HUES48 (cell line): ENCODE data around the gene ITGAD.
A peak's percentile ranks its signal among the peaks of the same experiment; 100 is the strongest.

Experiments used
- H3K27ac ChIP-seq: one replicate; pipeline ENCODE4 v1.7.0; 2013; ENCODE audit warnings: low read depth, low read length, inconsistent platforms
- H3K27me3 ChIP-seq: 2 replicates; pipeline ENCODE4 v1.6.1; 2013; ENCODE audit warnings: mild to moderate bottlenecking, low read length; ENCODE audit not compliant: control insufficient read depth, insufficient read depth
- H3K36me3 ChIP-seq: 2 replicates; pipeline ENCODE4 v1.6.1; 2013; ENCODE audit warnings: low read length; ENCODE audit not compliant: control insufficient read depth, insufficient read depth
- H3K4me1 ChIP-seq: 2 replicates; pipeline ENCODE4 v1.6.1; 2013; ENCODE audit warnings: mild to moderate bottlenecking, low read length; ENCODE audit not compliant: control insufficient read depth, insufficient read depth
- H3K4me3 ChIP-seq: 2 replicates; pipeline ENCODE4 v1.5.1; 2013; ENCODE audit warnings: mild to moderate bottlenecking, low read depth, low read length
- H3K9ac ChIP-seq: 2 replicates; pipeline ENCODE4 v1.6.1; 2013; ENCODE audit warnings: mild to moderate bottlenecking, low read depth, low read length, moderate library complexity
- H3K9me3 ChIP-seq: 2 replicates; pipeline ENCODE4 v1.6.1; 2013; ENCODE audit warnings: low read length; ENCODE audit not compliant: control insufficient read depth, insufficient read depth

The ITGAD gene

DNA sequence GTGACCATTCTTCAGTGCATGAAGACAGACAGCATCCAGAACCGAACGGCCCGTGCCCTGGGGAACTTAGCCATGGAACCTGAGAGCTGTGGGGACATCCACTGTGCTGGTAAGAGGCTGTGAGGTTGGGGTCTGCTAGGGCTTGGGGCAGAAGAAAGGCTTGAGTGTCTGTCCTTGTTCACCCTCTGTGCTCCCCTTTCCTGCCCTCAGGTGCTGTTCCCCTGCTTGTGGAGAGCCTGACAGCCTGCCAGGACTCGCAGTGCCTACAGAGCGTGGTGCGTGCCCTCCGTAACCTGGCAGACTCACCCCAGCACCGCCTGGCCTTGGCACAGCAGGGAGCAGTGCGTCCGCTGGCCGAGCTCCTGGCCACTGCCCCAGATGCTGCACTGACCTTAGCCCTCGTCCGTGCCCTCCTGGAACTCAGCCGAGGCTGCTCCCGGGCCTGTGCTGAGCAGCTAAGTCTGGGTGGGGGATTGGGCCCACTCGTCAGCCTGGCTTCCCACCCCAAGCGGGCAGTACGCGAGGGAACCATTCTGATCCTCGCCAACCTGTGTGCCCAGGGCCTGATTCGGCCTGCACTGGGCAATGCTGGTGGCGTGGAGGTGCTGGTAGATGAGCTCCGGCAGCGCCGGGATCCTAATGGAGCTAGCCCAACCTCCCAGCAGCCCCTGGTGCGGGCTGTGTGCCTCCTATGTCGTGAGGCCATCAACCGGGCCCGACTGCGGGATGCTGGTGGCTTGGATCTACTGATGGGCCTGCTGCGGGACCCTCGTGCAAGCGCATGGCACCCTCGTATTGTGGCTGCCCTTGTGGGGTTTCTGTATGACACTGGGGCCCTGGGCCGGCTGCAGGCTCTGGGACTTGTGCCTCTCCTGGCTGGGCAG is 69.0 kb downstream of the ITGAD start:
- Histone ChIP-seq H3K9ac (no peak overlapping the region), H3K4me1 (0 out of 2 replicates have a peak, but pooled peaks cover 3% of the 10 kb centered on the region), H3K9me3 (no peaks in the 10 kb centered on the region), H3K27me3 (no peaks in the 10 kb centered on the region), H3K36me3 (peaks cover 24% of the 10 kb centered on the region), H3K27ac (no peak overlapping the region), H3K4me3 (no peak overlapping the region)

DNA sequence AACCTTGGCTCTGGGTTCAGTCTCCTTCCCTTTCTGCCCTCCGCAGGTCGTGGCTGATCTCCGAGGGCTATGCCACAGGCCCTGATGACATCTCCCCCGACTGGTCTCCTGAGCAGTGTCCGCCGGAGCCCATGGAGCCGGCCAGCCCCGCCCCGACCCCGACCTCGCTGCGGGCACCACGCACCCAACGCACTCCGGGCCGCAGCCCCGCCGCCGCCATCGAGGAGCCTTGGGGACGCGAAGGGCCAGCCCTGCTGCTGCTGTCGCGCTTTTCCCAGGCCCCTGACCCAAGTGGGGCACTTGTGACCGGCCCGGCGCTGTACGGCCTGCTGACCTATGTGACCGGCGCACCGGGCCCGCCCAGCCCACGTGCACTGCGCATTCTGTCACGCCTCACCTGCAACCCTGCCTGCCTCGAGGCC is 71.2 kb downstream of the ITGAD start:
- Histone ChIP-seq H3K27ac (no peak overlapping the region), H3K4me3 (no peak overlapping the region), H3K36me3 (peaks cover 25% of the 10 kb centered on the region), H3K9ac (no peak overlapping the region), H3K4me1 (no peaks in the 10 kb centered on the region), H3K9me3 (no peaks in the 10 kb centered on the region), H3K27me3 (no peaks in the 10 kb centered on the region)

DNA sequence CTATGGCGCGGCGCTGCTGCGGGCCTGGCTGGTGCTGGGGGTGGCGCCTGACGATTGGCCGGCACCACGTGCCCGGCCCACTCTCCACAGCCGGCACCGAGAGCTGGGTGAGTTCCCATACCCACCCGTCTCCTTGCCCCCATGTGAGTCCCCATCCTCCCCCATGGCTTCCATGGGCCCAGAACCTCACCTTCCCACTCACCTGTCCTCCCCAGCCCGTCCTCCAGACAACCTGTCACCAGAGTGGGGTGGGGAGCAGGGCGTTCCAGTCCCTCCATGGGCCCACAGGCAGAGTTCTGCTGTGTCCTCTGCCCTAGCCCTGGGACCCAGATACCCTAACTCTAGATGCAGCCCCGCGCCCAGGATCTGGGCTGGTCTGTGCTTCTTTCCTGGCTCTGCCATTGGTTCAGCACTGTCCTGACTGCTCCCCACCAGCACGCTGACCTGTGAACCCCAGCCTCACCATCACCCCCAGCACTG is 71.7 kb downstream of the ITGAD start:
- peaks cover 25% of the 10 kb centered on the region for H3K36me3 ChIP-seq
- no peaks in the 10 kb centered on the region for H3K9me3 ChIP-seq
- no peaks in the 10 kb centered on the region for H3K4me1 ChIP-seq
- no peak overlapping the region for H3K4me3 ChIP-seq
- no peak overlapping the region for H3K27ac ChIP-seq
- no peak overlapping the region for H3K9ac ChIP-seq
- no peaks in the 10 kb centered on the region for H3K27me3 ChIP-seq

DNA sequence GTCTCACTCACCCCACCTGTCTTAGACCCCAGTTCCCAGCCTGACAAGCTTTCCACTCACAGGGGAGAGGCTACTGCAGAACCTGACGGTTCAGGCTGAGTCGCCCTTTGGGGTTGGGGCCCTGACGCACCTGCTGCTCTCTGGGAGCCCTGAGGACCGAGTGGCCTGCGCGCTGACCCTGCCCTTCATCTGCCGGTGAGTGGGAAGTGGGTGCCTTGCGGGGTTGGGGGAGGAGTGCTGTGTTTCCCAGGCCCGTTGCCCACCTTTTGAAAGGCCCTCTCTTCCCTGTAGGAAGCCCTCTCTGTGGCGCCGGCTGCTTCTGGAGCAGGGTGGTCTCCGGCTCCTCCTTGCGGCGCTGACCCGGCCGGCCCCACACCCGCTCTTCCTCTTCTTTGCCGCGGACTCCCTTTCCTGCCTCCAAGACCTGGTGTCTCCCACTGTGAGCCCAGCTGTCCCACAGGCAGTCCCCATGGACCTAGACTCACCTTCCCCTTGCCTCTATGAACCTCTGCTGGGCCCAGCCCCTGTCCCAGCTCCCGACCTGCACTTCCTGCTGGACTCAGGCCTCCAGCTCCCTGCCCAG is 72.7 kb downstream of the ITGAD start:
- no peaks in the 10 kb centered on the region for H3K9me3 ChIP-seq
- no peak overlapping the region for H3K4me3 ChIP-seq
- H3K36me3 ChIP-seq = peaks cover 25% of the 10 kb centered on the region
- H3K27ac ChIP-seq = no peak overlapping the region
- no peak overlapping the region for H3K9ac ChIP-seq
- no peaks in the 10 kb centered on the region for H3K27me3 ChIP-seq
- no peaks in the 10 kb centered on the region for H3K4me1 ChIP-seq

DNA sequence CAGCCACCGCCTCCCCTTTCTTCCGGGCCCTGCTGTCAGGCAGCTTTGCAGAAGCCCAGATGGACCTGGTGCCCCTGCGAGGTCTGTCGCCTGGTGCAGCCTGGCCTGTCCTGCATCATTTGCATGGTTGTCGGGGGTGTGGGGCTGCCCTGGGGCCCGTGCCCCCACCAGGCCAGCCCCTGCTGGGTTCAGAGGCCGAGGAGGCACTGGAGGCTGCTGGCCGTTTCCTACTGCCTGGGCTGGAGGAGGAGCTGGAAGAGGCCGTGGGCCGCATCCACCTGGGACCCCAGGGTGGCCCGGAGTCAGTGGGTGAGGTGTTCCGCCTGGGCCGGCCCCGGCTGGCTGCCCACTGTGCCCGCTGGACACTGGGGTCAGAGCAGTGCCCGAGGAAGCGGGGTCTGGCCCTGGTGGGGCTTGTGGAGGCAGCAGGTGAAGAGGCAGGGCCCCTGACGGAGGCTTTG is 73.3 kb downstream of the ITGAD start:
- Histone ChIP-seq H3K4me3 (no peak overlapping the region), H3K27ac (no peak overlapping the region), H3K9ac (no peak overlapping the region)

DNA sequence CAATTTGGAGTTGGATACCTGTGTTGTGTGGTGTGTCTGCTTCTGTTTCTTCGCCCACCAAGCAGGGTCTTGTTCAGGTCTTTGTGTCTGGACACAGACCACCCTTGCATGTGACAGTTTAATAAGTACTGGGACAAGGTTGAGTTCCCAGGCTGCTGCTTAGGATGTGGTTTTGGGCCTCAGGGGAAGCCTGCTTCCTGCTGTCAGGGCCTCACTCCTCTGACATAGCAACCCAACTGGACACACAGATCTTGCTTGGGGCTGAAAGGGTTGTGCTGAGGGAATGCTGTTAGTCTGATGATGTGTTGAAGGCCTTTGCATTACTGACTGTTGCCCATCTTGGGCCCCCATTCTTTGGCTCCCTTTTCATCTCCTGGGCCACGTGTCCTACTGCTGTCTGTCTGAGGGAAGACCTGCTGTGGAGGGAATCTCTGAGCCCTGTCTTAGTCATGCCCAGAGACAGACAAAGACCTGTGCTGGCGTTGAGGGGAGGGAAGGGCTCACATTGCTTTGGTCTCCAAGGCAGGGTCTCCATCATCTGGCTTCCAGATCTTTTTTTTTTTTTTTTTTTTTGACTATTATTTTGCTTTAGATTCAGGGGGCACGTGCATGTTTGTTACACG is 74.1 kb downstream of the ITGAD start:
- peaks cover 7% of the 10 kb centered on the region for H3K4me1 ChIP-seq
- H3K27ac ChIP-seq = no peak overlapping the region
- H3K36me3 ChIP-seq = peaks cover 24% of the 10 kb centered on the region
- H3K27me3 ChIP-seq = no peaks in the 10 kb centered on the region
- H3K9ac ChIP-seq = no peak overlapping the region
- no peak overlapping the region for H3K4me3 ChIP-seq
- H3K9me3 ChIP-seq = no peaks in the 10 kb centered on the region

More for the DNA sequence above, 73.3 kb downstream of the ITGAD start:
- Histone ChIP-seq H3K9me3 (no peaks in the 10 kb centered on the region), H3K36me3 (peaks cover 25% of the 10 kb centered on the region), H3K4me1 (peaks cover 5% of the 10 kb centered on the region), H3K27me3 (no peaks in the 10 kb centered on the region)

DNA sequence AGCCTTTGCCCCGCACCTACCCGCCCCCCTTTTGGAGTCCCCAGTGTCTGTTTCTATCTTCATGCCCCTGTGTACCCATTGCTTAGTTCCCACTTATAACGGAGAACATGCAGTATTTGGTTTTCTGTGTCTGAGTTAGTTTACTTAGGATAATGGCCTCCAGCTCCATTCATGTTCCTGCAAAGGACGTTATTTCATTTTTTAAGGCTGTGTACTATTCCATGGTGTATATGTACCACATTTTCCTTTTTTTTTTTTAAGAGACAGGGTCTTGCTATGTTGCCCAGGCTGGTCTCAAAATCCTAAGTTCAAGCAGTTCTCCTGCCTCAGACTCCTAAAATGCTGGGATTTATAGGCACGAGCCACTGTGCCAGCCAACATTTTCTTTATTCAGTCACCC is 74.7 kb downstream of the ITGAD start:
- H3K9ac ChIP-seq = no peak overlapping the region
- H3K27me3 ChIP-seq = 0 out of 2 replicates have a peak, but pooled peaks cover 3% of the 10 kb centered on the region
- no peaks in the 10 kb centered on the region for H3K9me3 ChIP-seq
- H3K4me1 ChIP-seq = peaks cover 7% of the 10 kb centered on the region
- H3K4me3 ChIP-seq = no peak overlapping the region
- no peak overlapping the region for H3K27ac ChIP-seq
- H3K36me3 ChIP-seq = peaks cover 18% of the 10 kb centered on the region; the same call in 1 of the 2 replicates

DNA sequence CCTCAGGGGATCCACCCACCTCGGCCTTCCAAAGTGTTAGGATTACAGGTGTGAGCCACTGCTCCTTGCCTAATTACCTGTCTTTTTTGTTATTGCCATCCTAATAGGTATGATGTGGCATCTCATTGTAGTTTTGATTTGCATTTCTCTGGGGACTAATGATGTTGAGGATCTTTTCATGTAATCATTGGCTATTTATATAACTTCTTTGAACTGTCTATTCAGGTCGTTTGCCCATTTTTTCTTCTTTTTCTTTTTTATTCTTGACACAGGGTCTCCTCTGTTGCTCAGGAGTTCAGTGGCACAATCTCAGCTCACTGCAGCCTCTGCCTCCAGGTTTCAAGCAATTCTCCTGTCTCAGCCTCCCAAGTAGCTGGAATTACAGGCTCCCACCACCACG is 77.5 kb downstream of the ITGAD start:
- Histone ChIP-seq H3K4me3 (no peak overlapping the region), H3K36me3 (peaks cover 17% of the 10 kb centered on the region; the same call in 1 of the 2 replicates), H3K27ac (no peak overlapping the region), H3K9me3 (no peaks in the 10 kb centered on the region), H3K9ac (no peak overlapping the region), H3K4me1 (peaks cover 7% of the 10 kb centered on the region), H3K27me3 (peaks cover 27% of the 10 kb centered on the region)

DNA sequence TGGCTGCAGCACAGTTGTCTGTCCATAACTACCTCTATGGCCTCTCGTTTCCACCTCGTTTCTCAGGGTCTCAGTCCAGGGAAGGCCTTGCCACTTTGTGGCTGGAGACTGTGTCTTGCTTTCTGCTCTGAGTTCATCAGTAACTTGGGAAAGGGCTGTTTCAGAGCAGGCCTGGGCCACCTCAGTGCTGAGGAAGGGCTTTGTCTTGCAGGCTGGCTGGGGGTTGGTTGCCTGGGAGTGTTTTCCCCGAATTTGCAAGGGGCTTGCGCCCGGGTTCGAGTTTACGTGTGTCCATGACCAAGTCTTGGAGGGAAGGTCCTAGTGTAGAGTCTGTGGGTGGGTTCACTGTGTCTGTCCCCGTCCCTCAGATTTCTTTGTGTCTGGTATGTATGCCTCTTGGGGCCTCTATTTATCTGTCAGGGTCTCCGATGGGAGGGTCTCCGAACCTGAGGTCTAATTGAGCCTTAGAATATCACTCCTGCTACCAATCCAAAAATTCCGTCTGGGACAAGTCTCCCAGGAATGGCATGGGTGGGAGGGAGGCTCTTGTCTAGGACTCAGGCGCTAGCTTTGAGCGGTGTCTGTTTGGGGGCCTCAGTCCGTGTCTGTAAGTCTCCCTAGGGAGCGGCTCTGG is 78.2 kb downstream of the ITGAD start:
- Histone ChIP-seq H3K9ac (no peak overlapping the region), H3K4me1 (peaks cover 7% of the 10 kb centered on the region), H3K4me3 (peak overlapping the region; percentile 72), H3K27ac (no peak overlapping the region), H3K27me3 (peaks cover 34% of the 10 kb centered on the region), H3K9me3 (no peaks in the 10 kb centered on the region), H3K36me3 (peaks cover 15% of the 10 kb centered on the region; the same call in 1 of the 2 replicates)

DNA sequence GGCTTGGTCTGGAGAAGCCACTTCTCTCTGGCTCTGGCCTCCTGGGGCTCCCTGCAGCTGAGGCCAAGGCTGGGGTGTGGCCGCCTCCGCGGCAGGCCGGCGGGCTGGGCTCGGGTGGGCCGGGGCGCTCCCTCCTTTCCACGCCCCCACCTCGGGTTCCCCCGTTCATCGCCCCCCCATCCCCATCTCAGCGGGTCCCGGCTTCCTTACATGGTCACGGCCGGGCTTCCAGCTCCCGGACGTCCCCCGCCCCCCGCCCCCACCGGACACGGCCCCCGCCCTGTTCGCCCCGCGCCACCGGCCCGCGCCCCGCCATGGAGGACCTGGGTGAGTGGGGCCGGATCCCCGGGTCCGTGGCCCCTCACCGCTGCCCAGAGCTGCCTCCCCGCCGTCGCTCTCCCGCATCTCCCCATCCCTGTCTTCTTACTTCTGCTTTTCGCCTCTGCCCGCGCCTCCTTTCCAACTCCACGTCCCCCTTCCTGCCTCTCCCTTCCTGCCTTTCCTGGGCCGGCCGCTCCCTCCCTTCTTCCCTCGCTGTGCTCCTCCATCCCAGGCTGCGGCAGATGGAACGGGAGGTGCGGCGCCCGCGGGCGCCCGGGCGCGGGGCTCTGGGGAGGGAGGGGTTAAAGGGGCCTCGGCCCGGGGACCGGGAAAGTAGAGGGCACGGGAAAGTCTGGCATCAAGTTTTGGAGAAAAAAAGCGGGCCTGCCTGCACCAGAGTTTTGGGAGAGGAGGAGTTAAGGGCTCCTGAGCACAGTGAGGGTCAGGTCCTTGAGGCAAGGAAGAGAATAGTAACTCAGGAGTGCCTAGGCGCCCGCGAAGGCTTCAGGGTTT is 79.0 kb downstream of the ITGAD start, which contains the start of gene TGFB1I1:
Gene TGFB1I1, plus strand, starts transcription at position 278 of the 834 bp plus-strand sequence. Its CDS starts 37 bp downstream, at position 315.
- Histone ChIP-seq H3K9ac (0 out of 2 replicates have a peak within 1 kb of the TSS, but pooled peaks have one; percentile 23), H3K36me3 (peaks cover 8% of the 10 kb centered on the region; the same call in 1 of the 2 replicates), H3K9me3 (no peaks in the 10 kb centered on the region), H3K27me3 (peaks cover 35% of the 10 kb centered on the region), H3K4me1 (peaks cover 7% of the 10 kb centered on the region), H3K4me3 (peak within 1 kb of the TSS; percentile 72), H3K27ac (no peak within 1 kb of the TSS)
